ENCODE results near the gene FBN3.

FBN3 gene

GRCh38 chr19:8088752-8089663 lies 60.4 kb downstream of the FBN3 start:
- no peak for TF ChIP-seq CTCF (IDR thresholded peaks at IDR 0.05; ENCODE audit: low read depth, low read length)
- DNase-seq (ENCODE audit: extremely low read depth, low read depth), result no peak

- TF ChIP-seq CTCF (IDR thresholded peaks at IDR 0.05; ENCODE audit: low read depth, low read length), result no peak
- no peak for DNase-seq (ENCODE audit: extremely low read depth, low read depth)
These were observed 61.5 kb downstream of the FBN3 start for GRCh38 chr19:8087876-8088275.

GRCh38 chr19:8086849-8087248 lies 62.5 kb downstream of the FBN3 start:
- DNase-seq (ENCODE audit: extremely low read depth, low read depth), result no peak
- TF ChIP-seq CTCF (IDR thresholded peaks at IDR 0.05; ENCODE audit: low read depth, low read length), result no peak

GRCh38 chr19:8085598-8086408 lies 63.6 kb downstream of the FBN3 start:
- TF ChIP-seq CTCF (IDR thresholded peaks at IDR 0.05; ENCODE audit: low read depth, low read length), result no peak
- DNase-seq (ENCODE audit: extremely low read depth, low read depth), result no peak

- DNase-seq (ENCODE audit: extremely low read depth, low read depth), result no peak
- TF ChIP-seq CTCF (IDR thresholded peaks at IDR 0.05; ENCODE audit: low read depth, low read length), result no peak
These were observed 65.2 kb downstream of the FBN3 start for GRCh38 chr19:8084152-8084551.

GRCh38 chr19:8083141-8083540 lies 66.3 kb downstream of the FBN3 start:
- no peak for TF ChIP-seq CTCF (IDR thresholded peaks at IDR 0.05; ENCODE audit: low read depth, low read length)
- DNase-seq (ENCODE audit: extremely low read depth, low read depth), result no peak

Data from AG09319 (cell line).